GM19395 (cell line): ENCODE measurements around the gene ACP3.

Experiments used
- ATAC-seq: cut with Tn5 transposase; IDR thresholded peaks from one replicate; pipeline ENCODE4 v1.9.1; 2021; ENCODE audit warnings: mild to moderate bottlenecking, moderate library complexity; ENCODE audit not compliant: unreplicated experiment

Gene ACP3

GRCh38 chr3:132404276-132404675, 87.1 kb downstream of the ACP3 start:
- ATAC-seq, result no peak

- no peak for ATAC-seq
Observed at GRCh38 chr3:132405188-132405587, 88.0 kb downstream of the ACP3 start.

GRCh38 chr3:132405609-132406299, 88.5 kb downstream of the ACP3 start:
- ATAC-seq, result no peak

GRCh38 chr3:132406587-132406986, 89.4 kb downstream of the ACP3 start:
- ATAC-seq, result no peak

GRCh38 chr3:132407025-132407424, 89.8 kb downstream of the ACP3 start:
- ATAC-seq, result no peak
